NCI-H146 (cell line): ENCODE results near the gene VAMP5.

Source experiments
- DNase-seq: peaks from one replicate; lab custom pipeline; 2025; lab: John Stamatoyannopoulos, UW

Gene VAMP5

DNA sequence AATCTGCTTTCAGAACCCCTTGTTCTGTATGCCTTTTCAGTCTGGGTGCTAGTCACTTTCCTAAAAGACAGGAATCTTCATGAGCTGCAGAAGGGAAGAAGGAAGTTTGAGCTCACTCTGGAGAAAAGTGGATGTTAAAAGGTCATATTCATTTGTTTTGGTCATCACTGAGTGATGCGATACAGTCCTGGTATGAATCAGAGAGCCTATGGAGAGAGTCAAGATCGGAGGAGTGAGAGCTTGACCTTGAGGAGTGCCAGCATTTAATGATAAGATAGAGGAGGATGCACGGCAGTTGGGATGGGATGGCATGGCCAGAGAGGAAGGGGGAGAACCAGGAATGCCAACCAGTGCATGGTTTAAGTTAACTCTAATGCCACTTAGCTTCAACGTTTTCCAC is 51.4 kb downstream of the VAMP5 start:
- no peak for DNase-seq

DNA sequence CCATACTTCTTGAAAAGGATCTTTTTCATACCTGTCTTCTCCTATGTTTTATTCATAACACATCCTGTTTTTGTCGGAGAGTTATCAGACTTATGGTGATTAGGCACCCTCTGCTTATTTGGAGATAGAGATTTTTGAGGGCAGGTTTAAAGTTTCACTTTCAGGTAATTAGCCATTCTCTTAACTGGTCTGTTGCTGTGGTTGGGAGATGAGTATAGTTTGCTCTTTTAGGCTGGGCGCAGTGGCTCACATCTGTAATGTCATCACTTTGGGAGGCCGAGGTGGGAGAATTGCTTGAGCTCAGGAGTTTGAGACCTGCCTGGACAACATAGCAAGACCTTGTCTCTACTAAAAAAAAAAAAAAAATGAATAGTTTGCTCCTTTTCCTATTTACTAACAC is 58.5 kb downstream of the VAMP5 start:
- no peak for DNase-seq
